GM12878 (cell line): ENCODE measurements around the gene NELFE. TPM values are rescaled to one million over a fixed set of nuclear protein-coding genes. Genes with fewer than 3 reads are reported as not detected.

Source experiments
- TARDBP ChIP-seq: IDR thresholded peaks from 2 replicates; pipeline ENCODE4 v1.6.1; 2016; ENCODE audit warnings: borderline replicate concordance
- ZBTB4 ChIP-seq: fragments of 450-650 bp; formaldehyde crosslinking; IDR thresholded peaks from 2 replicates; pipeline ENCODE4 v1.4.0; 2022; ENCODE audit warnings: mild to moderate bottlenecking, moderate library complexity
- polyA plus RNA-seq, 11 experiments: library from polyadenylated mRNA; depleted of rRNA in 4 of 11; unstranded in 6 of 11; stranded (reverse) in 5 of 11; fragments of >200 nt; fragmentation: Nextera tagmentation in 4 of 11; fragmentation: Illumina TruSeq in 1 of 11; extraction: Ambion mirVana in 4 of 11; extraction: Trizol in 1 of 11; gene quantifications; 1 replicate in 1 of 11; 2 replicates in 10 of 11; pipeline versions ENCODE4 v1.2.1 to v1.2.3, GENCODE V29; 2011 to 2016; ENCODE audit warnings: inconsistent platforms in 2 of 11, missing spikeins in 2 of 11, low read depth in 1 of 11
- total RNA-seq, 4 experiments: library from RNA; depleted of rRNA in 3 of 4; stranded (reverse); fragments of >200 nt in 3 of 4; fragmentation: Illumina TruSeq in 1 of 4; extraction: Trizol in 1 of 4; gene quantifications; 2 replicates each; pipeline versions ENCODE4 v1.2.1 to v1.2.3, GENCODE V29; 2013 to 2021
- TF ChIP-seq, protein P1 (sequence below): fragments of 450-650 bp; IDR thresholded peaks from 2 replicates; pipeline ENCODE4 v1.6.1; 2017; ENCODE audit warnings: mild to moderate bottlenecking, low read depth, inconsistent platforms; ENCODE audit not compliant: poor library complexity, severe bottlenecking

The NELFE gene
- total and polyA plus RNA-seq, 10 of the 15 experiments (the other 5 are each of a cell fraction or from before 2014, with no cell fraction given), result 8.5 to 105 (median 59.7) TPM

DNA sequence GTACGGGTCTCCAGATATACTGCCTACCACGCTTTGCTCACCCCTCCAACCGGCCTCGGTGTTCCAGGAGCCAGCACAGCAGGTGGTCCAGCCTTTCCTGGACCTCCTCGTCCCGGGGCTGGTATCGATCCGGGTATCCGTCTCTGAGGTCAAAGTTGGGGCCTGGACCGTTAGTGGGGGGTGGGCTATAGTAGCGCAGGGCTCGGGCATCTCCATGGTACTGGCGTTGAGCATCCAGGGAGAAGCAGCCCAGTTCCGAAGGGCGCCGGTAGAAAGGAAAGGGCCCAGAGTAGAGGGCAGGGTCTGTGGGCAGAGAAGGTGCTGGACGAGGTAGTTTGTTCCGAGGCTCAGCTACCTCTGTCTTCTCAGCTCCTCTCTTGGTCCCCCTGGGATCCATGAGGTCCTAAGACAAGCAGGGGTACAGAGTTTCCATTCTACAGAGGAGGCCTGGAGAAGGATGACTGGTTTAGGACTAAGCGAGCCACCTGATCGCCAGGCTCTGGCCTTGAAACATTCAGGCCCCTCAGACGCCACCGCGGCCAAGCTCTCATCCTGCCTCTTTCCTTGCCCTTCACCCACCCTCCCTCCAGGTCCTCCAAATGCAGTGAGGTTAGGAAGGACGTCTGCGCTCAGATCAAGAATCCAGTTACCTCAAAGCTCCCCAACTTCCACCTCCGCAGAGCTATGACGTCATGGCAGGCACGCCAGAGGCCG lies 12.7 kb upstream of the NELFE start (continued):
- TF ChIP-seq ZBTB4 (CRISPR knock-in tag) (peak; percentile 78; the same call in 1 of the 2 replicates), TARDBP (no peak)
- TF ChIP-seq, protein P1, sequence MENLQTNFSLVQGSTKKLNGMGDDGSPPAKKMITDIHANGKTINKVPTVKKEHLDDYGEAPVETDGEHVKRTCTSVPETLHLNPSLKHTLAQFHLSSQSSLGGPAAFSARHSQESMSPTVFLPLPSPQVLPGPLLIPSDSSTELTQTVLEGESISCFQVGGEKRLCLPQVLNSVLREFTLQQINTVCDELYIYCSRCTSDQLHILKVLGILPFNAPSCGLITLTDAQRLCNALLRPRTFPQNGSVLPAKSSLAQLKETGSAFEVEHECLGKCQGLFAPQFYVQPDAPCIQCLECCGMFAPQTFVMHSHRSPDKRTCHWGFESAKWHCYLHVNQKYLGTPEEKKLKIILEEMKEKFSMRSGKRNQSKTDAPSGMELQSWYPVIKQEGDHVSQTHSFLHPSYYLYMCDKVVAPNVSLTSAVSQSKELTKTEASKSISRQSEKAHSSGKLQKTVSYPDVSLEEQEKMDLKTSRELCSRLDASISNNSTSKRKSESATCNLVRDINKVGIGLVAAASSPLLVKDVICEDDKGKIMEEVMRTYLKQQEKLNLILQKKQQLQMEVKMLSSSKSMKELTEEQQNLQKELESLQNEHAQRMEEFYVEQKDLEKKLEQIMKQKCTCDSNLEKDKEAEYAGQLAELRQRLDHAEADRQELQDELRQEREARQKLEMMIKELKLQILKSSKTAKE, result no peak
